Cerebellar nuclear complex (tissue), 1 donor: ENCODE data around the gene DPF1.

ENCODE experiments used
- DNase-seq, 2 experiments: peaks; one replicate each; lab custom pipeline; 2025; lab: John Stamatoyannopoulos, UW

Gene DPF1

DNA sequence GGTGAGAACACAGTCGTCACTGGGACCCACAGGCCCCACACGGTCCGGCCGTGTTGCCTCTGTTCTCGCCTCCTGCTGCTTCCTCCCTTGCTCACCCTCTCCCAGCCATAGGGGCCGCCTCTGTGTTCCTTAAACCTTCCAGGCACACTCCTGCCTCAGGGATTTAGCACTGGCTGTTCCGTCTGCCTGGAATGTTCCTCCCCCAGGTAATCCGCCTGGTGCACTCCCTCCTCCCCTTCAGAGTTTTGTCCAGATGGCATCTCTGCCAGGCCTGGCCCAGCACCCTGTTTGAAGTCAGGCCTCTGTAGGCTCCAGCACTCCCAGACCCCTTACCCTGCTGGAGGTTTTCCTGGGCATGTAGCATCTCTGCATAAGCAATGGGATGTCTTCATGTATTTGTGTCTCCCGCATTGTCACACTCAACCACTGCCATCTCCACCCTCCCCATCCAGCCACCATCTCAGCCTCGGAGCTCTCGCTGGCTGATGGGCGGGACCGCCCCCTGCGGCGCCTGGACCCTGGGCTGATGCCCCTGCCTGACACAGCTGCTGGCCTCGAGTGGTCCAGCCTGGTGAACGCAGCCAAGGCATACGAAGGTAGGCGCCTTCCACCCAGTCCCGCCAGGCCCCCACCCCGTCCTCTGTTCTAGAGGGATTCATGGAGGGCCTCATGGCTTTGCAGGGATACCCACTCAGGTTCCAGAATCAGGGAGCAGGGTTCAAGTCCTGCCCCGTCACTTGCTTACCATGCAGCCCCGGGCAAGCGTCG is 25.9 kb downstream of the DPF1 start:
- DNase-seq, result no peak

DNA sequence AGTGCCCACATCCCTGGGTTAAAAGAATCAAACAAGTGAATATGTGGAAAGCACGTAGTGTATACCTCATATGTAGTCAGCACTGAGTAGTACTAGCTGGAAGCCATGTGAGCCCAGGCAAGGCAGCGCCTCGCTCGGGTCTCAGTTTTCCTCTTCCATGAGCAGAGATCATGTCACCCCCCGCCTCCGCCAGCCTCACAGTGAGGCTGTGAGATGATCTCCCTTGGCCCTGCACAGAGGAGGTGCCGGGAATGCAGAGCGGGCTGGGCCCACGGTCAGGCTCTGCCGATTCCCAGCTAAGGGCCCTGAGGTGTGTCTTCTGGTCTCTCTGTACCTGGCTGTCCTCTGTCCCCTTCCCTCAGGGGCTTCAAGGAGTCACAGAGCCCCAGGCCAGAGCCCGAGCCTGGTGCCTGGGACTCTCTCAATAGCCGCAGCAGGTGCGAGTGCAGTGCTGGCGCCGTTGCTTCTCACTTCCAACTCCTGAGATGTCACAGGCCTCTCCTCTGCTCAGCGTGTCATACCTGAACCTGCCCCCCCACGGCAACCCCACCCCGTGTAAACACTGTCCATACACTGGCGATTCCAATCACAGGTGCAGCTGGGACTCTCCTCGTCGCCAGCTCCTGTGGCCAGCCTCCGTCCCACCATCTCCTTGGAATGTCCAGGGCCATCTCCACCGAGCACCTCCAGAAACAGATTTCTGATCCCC is 26.9 kb downstream of the DPF1 start:
- DNase-seq, result no peak

DNA sequence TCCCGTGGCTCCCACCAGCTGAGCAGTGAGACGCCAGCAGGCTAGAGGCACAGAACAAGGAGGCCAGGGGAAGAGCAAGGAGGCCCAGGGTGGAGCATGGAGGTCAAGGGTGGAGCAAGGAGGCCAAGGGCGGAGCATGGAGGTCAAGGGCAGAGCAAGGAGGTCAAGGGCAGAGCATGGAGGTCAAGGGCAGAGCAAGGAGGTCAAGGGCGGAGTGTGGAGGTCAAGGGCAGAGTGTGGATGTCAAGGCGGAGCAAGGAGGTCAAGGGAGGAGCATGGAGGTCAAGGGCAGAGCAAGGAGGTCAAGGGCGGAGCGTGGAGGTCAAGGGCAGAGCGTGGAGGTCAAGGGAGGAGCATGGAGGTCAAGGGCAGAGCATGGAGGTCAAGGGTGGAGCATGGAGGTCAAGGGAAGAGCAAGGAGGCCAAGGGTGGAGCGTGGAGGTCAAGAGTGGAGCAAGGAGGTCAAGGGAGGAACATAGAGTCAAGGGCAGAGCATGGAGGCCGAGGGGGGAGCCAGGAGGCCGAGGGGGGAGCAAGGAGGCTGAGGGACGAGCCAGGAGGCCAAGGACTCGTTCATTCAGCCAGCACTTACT is 27.7 kb downstream of the DPF1 start:
- DNase-seq, result no peak

DNA sequence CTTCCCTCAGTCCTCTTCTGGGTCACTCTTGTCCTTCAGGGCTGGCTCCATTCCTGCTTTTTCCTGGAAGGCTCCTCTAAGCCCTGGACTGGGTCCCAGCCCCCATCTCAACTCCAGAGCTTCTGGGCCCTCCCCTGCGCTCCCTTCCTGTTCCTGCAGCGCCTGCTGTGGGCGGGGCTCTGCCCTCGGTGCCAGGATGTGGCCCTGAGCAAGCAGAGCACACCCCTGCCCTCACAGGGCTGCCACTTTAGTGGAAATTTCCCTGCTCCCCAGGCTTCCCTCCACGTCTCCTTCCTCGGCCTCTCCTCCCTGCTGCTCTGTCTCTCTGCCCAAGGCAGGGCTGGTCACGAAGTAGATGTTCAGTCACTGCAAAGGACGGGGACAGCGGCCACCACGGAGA is 28.8 kb downstream of the DPF1 start:
- no peak for DNase-seq

DNA sequence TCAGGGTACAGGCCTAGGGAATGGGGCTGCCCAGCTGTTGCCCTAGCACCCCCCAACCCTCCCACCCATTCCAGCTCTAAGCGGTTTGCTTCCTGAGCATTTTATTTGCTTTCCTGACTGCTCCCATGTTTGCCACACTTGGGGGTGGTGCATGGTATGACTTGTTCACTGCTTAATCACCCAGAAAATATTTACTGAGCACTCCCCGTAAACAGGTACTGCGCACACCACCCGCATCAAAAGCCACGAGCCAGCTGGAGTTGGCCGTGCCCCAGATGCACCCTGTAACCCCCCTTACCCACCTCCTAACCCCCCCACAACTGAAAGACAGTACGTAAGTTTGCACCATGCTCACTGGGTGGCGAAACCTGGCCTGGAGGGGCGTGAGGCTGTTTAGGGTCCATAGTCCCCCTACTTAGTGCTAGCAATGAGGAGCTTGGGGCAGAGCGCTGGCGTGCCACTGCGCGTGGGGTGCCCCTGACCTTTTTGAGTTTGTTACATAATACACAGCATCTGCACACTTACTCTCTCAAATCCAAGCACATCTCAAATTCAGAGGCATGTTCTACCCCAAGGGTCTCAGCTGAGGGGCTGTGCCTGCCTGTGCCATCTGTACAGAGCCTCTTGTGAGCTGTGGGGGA is 29.8 kb downstream of the DPF1 start:
- DNase-seq, result no peak

DNA sequence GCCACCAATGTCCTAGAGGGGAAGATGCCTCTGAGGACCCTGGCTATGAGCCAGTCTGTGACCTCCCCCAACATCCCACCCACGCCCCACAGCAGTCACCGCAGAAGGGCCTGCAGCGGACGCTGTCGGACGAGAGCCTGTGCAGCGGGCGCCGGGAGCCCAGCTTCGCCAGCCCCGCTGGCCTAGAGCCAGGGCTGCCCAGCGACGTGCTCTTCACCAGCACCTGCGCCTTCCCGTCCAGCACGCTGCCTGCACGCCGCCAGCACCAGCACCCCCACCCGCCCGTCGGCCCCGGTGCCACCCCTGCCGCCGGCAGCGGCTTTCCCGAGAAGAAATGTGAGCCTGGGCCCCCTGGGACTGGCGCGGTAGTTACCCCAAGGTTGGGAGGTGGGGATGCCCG is 30.6 kb downstream of the DPF1 start:
- no peak for DNase-seq

DNA sequence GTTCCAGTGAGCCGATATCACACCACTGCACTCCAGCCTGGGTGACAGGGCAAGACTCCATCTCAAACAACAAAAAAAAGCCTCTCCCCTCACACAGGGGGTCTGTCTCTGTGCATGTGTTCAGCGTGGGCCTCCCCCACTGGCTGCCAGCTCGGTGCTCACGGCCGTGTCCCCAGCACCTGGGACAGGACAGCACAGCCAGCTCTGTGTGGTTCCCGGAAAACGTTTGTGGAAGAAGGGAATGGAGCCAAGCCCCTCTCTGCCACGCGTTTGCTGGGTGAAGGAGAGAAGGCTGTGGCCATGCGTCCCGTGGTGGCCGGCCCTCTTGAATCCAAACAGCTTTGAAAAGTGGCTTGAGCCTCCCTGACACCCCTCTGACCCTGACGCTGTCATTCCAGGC is 32.3 kb downstream of the DPF1 start:
- no peak for DNase-seq

DNA sequence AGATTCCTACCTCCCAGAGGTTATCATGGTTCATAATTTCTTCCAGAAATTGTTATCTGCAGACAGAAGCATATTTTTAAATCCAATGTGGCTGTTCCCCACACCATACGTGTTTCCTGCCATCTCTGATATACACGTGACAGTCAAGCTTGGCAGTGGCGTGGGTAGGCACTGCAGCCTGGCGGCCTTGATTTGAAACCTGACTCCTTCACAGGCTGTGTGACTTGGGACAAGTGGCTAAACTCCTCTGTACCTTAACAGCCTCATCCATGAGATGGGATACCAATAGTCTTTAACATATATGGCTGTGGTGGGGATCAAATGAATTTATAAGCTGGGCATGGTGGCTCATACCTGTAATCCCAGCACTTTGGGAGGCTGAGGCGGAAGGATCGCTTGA is 33.2 kb downstream of the DPF1 start:
- no peak for DNase-seq

DNA sequence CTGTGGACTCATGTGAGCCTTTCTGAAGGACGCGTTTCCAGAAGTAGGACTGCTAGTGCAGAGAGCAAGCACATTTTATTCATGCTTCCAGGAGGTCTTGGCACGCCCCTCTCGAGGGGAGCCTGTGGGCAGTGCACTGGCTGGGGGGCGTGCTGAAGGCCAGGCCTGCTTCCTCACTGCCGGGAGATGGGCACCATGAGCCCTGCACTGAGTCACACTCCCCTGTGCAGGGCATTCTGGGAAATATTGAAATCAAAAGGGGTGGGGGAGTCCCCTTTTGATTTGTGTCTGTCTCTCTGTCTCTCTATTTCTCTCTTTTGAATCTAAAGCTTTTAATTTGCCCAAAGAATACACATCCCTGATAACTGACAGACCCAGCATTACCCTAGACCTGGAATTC is 34.0 kb downstream of the DPF1 start:
- DNase-seq, result no peak

DNA sequence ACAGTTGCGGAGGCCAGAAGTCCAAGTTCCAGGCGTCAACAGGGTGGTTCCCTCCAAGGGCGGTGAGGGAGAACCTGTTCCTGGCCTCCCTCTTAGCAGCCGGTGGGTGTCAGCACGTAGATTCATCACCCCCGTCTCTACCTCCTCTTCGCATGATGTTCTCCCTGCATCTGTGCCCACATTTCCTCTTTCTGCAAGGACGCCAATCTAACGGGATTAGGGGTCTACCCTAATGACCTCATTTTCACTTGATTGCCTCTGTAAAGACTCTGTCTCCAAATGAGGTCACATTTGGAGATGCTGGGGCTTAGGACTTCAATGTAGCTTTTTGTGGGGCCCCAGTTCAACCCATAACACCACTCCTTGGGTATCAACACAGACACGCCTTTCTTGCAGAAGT is 38.5 kb downstream of the DPF1 start:
- no peak for DNase-seq

DNA sequence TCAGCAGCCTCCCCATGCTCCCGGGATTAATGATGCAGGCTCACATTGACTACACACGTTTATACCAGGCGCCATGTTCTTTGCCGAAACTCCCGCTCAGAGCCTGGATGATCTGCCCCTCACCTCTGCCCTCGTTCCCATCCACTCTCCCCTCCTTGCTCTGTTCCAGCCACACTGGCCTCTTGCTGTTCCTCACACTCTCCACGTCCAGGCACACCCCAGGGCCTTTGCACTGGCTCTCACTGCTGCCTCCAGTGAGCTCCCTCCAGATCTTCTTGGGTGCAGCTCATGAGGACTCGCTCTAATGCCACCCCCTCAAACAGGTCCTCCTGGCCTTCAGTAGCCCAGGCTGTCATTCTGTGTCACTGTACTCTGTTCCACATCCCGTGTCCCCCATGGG is 39.2 kb downstream of the DPF1 start:
- no peak for DNase-seq

DNA sequence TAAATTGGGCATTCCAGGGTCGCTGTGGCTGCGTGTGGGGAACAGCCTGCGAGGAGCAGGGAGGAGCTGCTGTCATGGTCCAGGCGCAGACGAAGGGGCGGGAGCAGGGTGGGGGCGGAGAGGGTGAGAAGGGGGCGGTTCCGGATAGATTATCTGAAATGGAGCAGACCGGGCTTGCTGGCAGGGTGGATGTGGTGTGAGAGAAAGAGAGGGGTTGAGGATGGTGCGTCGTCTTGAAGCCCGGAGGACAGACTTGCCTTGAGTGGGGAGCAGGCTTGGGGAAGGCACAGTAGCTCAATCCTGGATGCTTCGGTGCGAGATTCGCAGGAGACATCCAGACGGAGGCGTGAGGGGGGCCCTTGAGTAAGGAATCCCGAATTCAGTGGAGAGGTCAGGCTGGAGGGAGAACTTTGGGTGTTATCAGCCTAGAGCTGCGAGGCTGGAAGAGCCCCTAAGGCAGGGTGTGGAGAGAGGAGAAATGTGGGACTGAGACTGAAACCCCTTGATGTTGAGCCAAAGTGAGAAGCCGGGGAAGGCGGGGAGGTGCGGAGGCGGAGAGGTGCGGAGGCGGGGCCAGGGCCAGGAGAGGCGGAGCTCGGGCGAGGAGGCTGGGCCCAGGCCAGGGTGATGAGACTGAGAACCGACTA is 40.6 kb downstream of the DPF1 start:
- DNase-seq, result no peak

DNA sequence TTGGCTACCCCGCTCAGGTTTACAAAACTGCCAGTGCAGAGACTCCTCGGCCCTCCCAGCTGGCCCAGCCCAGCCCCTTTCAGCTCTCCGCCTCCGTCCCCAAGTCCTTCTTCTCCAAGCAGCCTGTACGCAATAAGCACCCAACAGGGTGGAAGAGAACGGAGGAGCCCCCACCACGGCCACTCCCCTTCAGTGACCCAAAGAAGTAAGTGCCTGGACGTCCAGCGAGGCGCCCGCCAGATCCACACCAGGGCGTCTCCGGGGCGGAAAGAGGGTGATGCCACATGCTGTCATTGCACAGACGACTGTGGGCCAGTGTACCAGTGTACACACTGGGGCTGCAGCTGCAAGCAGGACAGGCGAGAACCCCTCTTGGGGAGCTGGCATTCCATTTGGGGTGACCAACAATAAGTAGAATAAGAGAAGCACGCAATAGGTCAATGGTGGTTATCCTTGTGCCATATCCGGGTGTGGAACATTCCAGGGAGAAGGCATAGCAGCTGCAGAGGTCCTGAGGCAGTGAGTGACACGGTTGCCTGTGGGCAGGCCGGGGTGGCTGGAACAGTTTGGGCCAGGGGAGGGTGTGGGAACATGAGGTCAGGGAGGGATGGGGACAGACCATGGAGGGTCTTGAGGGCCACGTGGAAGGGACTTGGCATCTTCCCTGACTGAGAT is 41.3 kb downstream of the DPF1 start:
- no peak for DNase-seq

DNA sequence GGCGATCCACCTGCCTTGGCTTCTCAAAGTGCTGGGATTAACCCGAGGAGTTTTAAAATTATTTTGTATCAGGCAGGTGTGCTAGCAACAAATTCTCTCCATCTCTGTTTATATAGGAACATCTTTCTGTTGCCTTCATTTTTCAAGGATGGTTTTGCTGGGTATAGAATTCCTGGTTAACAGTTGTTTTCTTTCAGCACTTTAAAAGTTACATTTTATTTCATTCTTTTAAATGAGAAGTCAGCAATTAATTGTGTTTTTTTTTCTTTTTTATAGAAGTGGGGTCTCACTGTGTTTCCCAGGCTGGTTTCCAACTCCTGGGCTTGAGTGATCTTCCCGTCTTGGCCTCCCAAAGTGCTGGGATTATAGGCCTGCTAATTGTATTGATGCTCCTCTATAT is 44.0 kb downstream of the DPF1 start:
- no peak for DNase-seq

DNA sequence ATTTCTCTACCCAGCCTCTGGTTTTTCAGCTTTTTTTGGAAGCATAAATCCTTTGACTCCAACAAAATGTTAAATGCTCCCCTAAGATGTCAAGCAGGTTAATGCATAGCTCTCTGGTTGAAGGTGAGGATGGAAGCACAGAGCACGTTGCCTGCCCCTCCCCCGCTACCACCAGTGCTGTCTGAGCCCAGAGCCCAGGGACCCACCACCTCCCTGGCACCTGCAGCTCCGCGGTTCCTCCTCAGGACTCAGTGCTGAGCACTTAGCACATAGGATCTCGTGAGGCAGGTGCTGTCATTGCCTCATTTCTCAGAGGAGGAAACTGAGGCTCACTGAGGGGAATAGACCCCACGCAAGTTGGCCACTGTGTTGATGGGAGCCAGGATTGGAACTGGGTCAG is 48.6 kb downstream of the DPF1 start:
- no peak for DNase-seq

DNA sequence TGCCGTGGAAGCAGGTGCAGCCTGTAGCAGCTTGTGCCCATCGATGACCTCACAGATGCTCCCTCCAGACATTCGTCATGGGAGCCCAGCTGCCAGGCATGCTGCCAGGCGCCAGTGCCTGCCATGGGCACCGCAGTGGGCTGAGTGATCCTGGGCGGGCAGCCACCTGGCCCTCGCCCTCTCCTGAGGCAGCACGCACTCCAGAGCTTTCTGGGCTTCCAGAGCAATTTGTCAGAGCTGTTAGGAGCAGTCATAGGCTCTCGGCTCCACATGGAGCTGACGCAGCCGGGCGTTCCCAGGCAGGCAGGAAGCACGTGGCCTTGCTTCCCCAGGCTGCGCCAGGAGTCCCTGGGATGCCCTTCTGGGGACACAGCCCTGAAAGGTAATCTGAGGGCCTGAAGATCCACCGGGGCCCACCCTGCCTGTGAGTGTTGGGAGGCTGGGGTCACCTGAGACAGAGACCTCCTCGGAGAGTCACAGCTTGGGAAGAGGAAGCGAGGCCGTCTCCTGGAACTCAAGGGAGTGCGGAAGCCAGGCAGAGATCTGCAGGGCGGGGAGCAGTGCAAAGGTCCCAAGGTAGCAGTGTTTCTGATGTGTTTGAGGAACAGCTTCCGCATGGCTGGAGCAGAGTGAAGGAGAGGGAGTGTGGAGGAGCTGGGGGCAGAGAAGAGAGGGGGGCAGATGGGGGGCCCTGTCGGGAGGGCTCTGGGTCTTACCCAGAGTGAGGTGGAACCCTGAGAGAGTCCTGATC is 50.6 kb downstream of the DPF1 start:
- peak in 1 of 2 experiments; percentile 3 for DNase-seq

DNA sequence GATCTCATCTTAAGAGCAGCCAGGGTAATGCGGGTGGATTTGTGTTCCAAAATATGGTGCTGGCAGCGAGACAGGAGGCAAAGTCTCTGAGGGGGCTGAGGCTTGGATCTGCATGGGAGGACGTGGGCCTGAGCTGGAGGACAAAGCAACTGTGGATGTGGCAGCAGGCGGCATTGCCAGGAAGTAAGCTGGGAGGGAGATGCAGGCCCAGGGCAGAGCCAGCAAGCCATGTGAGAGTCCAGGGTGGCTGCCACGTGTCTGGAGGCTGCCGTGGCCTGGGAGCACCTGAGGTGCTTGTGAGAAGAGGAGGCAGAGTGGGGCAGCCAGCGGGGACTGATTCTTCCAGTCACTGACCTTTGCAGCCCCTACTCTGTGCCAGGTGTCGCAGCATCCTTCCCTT is 52.0 kb downstream of the DPF1 start:
- DNase-seq, result no peak

DNA sequence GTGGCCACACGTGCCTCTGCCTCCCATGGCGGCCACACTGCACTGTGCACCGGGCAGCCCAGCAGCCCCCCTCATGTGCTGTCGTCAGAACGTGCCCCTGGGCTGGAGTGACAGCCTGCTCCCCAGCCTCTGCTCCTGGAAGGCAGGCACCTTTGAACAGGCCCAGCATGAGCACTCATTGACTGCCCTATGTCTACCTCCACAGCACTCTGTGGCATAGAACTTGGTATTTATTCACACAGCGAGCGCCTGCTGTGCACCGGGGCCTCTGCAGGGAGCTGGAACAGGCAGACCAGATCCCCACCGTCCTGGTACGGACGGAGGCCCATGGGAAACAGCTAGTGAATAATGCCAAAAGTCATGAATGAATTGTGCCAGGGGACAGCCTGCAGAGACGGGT is 53.7 kb downstream of the DPF1 start:
- DNase-seq, result no peak

DNA sequence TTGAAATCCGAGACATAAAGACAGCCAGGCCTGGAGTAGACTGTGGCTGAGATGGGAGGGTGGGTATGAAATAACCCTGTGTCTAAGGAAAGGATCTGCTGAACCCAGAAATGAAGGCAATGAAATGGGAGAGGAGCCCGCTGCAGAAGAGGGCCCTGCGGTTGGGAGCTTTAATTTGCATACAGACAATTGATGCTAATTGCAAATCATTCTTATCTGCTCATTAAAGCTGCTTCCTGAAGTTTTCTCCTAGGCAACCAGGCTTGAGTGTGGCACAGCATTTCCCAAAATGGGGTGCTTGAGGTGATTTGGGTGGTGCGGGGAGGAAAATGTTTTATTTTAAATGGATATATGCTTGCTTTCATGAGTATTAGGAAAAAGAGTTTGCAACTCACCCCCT is 55.4 kb downstream of the DPF1 start:
- DNase-seq, result no peak

DNA sequence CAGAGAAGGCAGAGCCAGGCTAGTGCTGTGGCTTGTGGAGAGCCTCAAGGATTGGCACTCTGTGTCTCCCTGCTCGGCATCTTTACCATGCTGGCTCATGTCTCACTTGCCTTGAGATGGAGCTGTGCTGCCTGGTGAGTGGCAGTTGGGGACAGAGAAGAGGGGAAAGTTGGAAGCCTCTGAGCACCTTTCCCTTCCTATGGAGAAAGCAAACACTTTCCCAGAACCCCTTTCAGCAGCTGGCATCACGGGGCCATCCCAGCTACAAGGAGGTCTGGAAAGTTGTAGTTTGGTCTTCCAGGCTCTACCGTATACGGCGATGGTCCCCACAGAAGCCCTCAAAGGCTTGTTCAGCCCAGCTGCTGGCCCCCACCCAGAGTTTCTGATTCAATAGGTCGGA is 58.7 kb downstream of the DPF1 start:
- DNase-seq, result no peak

DNA sequence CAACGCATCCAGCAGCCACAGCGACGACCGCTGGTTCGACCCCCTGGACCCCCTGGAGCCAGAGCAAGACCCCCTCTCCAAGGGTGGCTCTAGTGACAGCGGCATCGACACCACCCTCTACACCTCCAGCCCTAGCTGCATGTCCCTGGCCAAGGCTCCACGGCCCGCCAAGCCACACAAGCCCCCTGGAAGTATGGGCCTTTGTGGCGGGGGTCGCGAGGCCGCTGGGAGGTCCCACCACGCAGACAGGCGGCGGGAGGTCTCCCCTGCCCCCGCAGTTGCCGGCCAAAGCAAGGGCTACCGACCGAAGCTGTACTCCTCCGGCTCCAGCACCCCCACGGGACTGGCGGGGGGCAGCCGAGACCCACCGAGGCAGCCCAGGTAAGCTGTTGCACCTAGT is 59.5 kb downstream of the DPF1 start:
- no peak for DNase-seq
